K562 (cell line): ENCODE data around the gene ID4. TPM values are rescaled to one million over a fixed set of nuclear protein-coding genes. Genes with fewer than 3 reads are reported as not detected.

Experiments used
- ATAC-seq: fragments of 200-7000 bp; cut with Tn5 transposase; 3 replicates; pipeline ENCODE4 v1.9.1; 2020; ENCODE audit warnings: moderate library complexity
- BruUV-seq: library from RNA; stranded (reverse); fragments of 400-500 nt; replicated peaks from 2 replicates; lab custom pipeline; 2021; lab: Mats Ljungman, UMichigan
- CTCF ChIA-PET: fragments of 300-600 bp; formaldehyde crosslinking; extraction: SDS; loops from one replicate; lab custom pipeline; 2021; ENCODE audit warnings: low intra/inter-chr PET ratio; lab: Yijun Ruan, JAX
- POLR2A ChIA-PET: fragments of 300-600, 350-650 bp; sonication (Branson Sonifier 250); formaldehyde crosslinking; extraction: SDS; loops from one replicate; lab custom pipeline; 2021; ENCODE audit warnings: antibody characterized with exemption, inconsistent platforms; lab: Yijun Ruan, JAX
- DNase-seq, 4 experiments: peaks; one replicate each; pipeline versions ENCODE4 v3.0.0 to v3.0.0-alpha.2; 2011 to 2018; ENCODE audit warnings: low spot score in 3 of 4, mixed read lengths in 3 of 4; ENCODE audit errors: extremely low read depth in 1 of 4
- FAIRE-seq: peaks from 2 replicates; lab custom pipeline; 2011; peaks lifted over from hg19 to GRCh38; lab: Jason Lieb, UNC
- H2AFZ ChIP-seq: 2 replicates; pipeline ENCODE4 v1.6.0; 2011; ENCODE audit warnings: low read depth, low read length, control low read depth, inconsistent platforms
- H3K27ac ChIP-seq: fragments of 200-600 bp; 3 replicates; pipeline ENCODE4 v1.8.0; 2011; ENCODE audit warnings: low read depth, mild to moderate bottlenecking, control low read depth, inconsistent platforms, low read length, moderate library complexity, mixed read lengths; ENCODE audit errors: extremely low read depth
- H3K27me3 ChIP-seq, 2 experiments: fragments of 300-600 bp in 1 of 2; 2 replicates in 1 of 2; 3 replicates in 1 of 2; pipeline versions ENCODE4 v1.6.0 to v1.8.0; 2011; ENCODE audit warnings: inconsistent platforms in 2 of 2, low read length in 2 of 2, mild to moderate bottlenecking in 1 of 2, mixed read lengths in 1 of 2, moderate library complexity in 1 of 2; ENCODE audit not compliant: control insufficient read depth in 2 of 2, insufficient read depth in 2 of 2
- H3K36me3 ChIP-seq: fragments of 300-600 bp; 3 replicates; pipeline ENCODE4 v1.8.0; 2011; ENCODE audit warnings: mild to moderate bottlenecking, low read length, inconsistent platforms; ENCODE audit not compliant: control insufficient read depth, insufficient read depth
- H3K4me1 ChIP-seq, 2 experiments: fragments of 200-600 bp in 1 of 2; replicated peaks in 1 of 2; 2 replicates in 1 of 2; 3 replicates in 1 of 2; pipeline versions ENCODE4 v1.5.1 to v1.8.0; 2011; ENCODE audit warnings: inconsistent platforms in 2 of 2, low read length in 2 of 2, mild to moderate bottlenecking in 1 of 2, mixed read lengths in 1 of 2, moderate library complexity in 1 of 2; ENCODE audit not compliant: control insufficient read depth in 2 of 2, insufficient read depth in 2 of 2
- H3K4me2 ChIP-seq: 2 replicates; pipeline ENCODE4 v1.6.1; 2011; ENCODE audit warnings: low read length, control low read depth, inconsistent platforms, mixed read lengths; ENCODE audit not compliant: insufficient read depth
- H3K4me3 ChIP-seq: fragments of 200-600 bp; sonication (generic), shearing (Covaris generic); 2 replicates; pipeline ENCODE4 v1.5.1; 2016; ENCODE audit warnings: control low read depth, inconsistent platforms
- H3K79me2 ChIP-seq: fragments of 200-600 bp; 3 replicates; pipeline ENCODE4 v1.8.0; 2011; ENCODE audit warnings: low read length, inconsistent platforms; ENCODE audit not compliant: control insufficient read depth, insufficient read depth
- H3K9ac ChIP-seq, 2 experiments: 2 replicates each; pipeline versions ENCODE4 v1.6.0 to v1.6.1; 2011; ENCODE audit warnings: low read depth in 2 of 2, low read length in 2 of 2, control low read depth in 1 of 2, inconsistent platforms in 1 of 2, mild to moderate bottlenecking in 1 of 2, mixed read lengths in 1 of 2; ENCODE audit not compliant: insufficient read depth in 1 of 2
- H3K9me1 ChIP-seq: one replicate; pipeline ENCODE4 v1.6.0; 2011; ENCODE audit warnings: inconsistent platforms, mild to moderate bottlenecking, low read length, moderate library complexity; ENCODE audit not compliant: control insufficient read depth, insufficient read depth
- H3K9me3 ChIP-seq: replicated peaks from 2 replicates; pipeline ENCODE4 v1.5.1; 2011; ENCODE audit warnings: low read depth, low read length, inconsistent platforms; ENCODE audit not compliant: control insufficient read depth, insufficient read depth
- H4K20me1 ChIP-seq: replicated peaks from 2 replicates; pipeline ENCODE4 v1.6.1; 2011; ENCODE audit warnings: low read length, inconsistent platforms, mixed read lengths; ENCODE audit not compliant: control insufficient read depth, insufficient read depth
- CHCHD3 ChIP-seq: fragments of 250-450 bp; sonication (Bioruptor Pico); IDR thresholded peaks from 2 replicates; pipeline ENCODE4 v2.1.2; 2022; ENCODE audit warnings: mild to moderate bottlenecking
- FOXJ3 ChIP-seq: sonication (generic); formaldehyde crosslinking; IDR thresholded peaks from 2 replicates; pipeline ENCODE4 v1.4.0; 2020; ENCODE audit warnings: mild to moderate bottlenecking, missing genetic modification reagents
- LARP7 ChIP-seq: fragments of 450-650 bp; IDR thresholded peaks from 2 replicates; pipeline ENCODE4 v1.6.1; 2016
- SP1 ChIP-seq: sonication (generic); formaldehyde crosslinking; IDR thresholded peaks from 2 replicates; pipeline ENCODE4 v1.8.1; 2022; ENCODE audit warnings: mild to moderate bottlenecking, missing genetic modification reagents
- ZNF445 ChIP-seq: fragments of 250-450 bp; sonication (Bioruptor Pico); IDR thresholded peaks from 2 replicates; pipeline ENCODE4 v1.4.0; 2020; ENCODE audit warnings: low read depth, mild to moderate bottlenecking, moderate library complexity
- WGBS: fragments of 100-300 bp; shearing (Covaris generic); methylation state at CpG from one replicate; pipeline ENCODE4 v1.1.6; 2016; ENCODE audit warnings: low coverage, mixed read lengths; ENCODE audit not compliant: insufficient coverage; ENCODE audit errors: missing lambda C conversion rate; 5-methylcytosine and 5-hydroxymethylcytosine counted together
- in situ Hi-C: fragments of 300-500 bp; cut with MboI; formaldehyde crosslinking; loops from 4 replicates; pipeline ENCODE4 v1.15.0; 2018; ENCODE audit warnings: inconsistent platforms, mixed read lengths
- intact Hi-C: fragments of 100-400 bp; cut with micrococcal nuclease; formaldehyde crosslinking; loops from 2 replicates; pipeline ENCODE4 v1.14.2; 2022
- polyA plus RNA-seq, 8 experiments: library from polyadenylated mRNA; depleted of rRNA in 4 of 8; stranded (reverse) in 5 of 8; unstranded in 3 of 8; fragments of >200 nt; fragmentation: Nextera tagmentation in 2 of 8; fragmentation: Illumina TruSeq in 1 of 8; extraction: Ambion mirVana in 2 of 8; extraction: Trizol in 1 of 8; gene quantifications; 2 replicates each; pipeline versions ENCODE4 v1.2.1 to v1.2.3, GENCODE V29; 2011 to 2014; ENCODE audit warnings: inconsistent platforms in 1 of 8, missing spikeins in 1 of 8
- total RNA-seq, 7 experiments: library from RNA; depleted of rRNA in 6 of 7; stranded (reverse); fragments of >200 nt in 6 of 7; fragmentation: Illumina TruSeq in 2 of 7; extraction: Trizol in 2 of 7; gene quantifications; 2 replicates each; pipeline versions ENCODE4 v1.2.1 to v1.2.3, GENCODE V29; 2011 to 2021; ENCODE audit warnings: low replicate concordance in 1 of 7
- TF ChIP-seq, protein P1 (sequence below): fragments of 250-450 bp; sonication (Bioruptor Pico); IDR thresholded peaks from 2 replicates; pipeline ENCODE4 v1.5.0; 2020; ENCODE audit warnings: mild to moderate bottlenecking, borderline replicate concordance
- TF ChIP-seq, protein P2 (sequence below): fragments of 250-450 bp; sonication (Bioruptor Pico); IDR thresholded peaks from 2 replicates; pipeline ENCODE4 v1.8.0; 2022; ENCODE audit warnings: moderate library complexity, mild to moderate bottlenecking, inconsistent platforms

ID4 gene
- total and polyA plus RNA-seq, 9 of the 15 experiments (the other 6 are each of a cell fraction or from before 2014, with no cell fraction given), result not detected

DNA sequence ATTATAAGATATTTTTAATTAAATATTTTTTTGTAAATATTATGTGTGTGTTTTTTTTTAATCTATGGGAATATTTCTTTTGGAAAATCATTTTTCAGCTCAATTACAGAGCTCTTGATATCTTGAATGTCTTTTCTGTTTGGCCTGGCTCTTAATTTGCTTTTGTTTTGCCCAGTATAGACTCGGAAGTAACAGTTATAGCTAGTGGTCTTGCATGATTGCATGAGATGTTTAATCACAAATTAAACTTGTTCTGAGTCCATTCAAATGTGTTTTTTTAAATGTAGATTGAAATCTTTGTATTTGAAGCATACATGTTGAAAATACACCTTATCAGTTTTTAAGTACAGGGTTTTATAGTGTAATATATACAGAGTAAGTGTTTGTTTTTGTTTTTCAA lies 2.6 kb downstream of the ID4 start:
- Histone ChIP-seq H3K4me1 (peaks cover 0 to 9% of the 10 kb centered on the region in 2 experiments; a peak in 1 of 5 replicates), H3K27me3 (peaks cover 0 to 5% of the 10 kb centered on the region in 2 experiments; a peak in 1 of 5 replicates), H3K79me2 (no peaks in the 10 kb centered on the region), H3K27ac (no peak overlapping the region), H3K4me3 (no peak overlapping the region), H2AFZ (no peak overlapping the region), H3K9ac (no peak overlapping the region), H3K36me3 (no peaks in the 10 kb centered on the region), H3K4me2 (no peak overlapping the region), H3K9me1 (no peaks in the 10 kb centered on the region), H4K20me1 (no peaks in the 10 kb centered on the region), H3K9me3 (no peaks in the 10 kb centered on the region)
- WGBS, result 0% methylated on average over 1 of the region's 1 CpG
- ChIA-PET CTCF (no interaction called here), POLR2A (interaction anchor here (0.8 kb wide), 1 partner anchor 12 kb away, joined by 4 read pairs; no protein-coding TSS in a partner anchor)
- intact Hi-C loops, result no loop called here
- TF ChIP-seq SP1 (no peak), LARP7 (no peak), ZNF445 (CRISPR knock-in tag) (no peak), CHCHD3 (CRISPR knock-in tag) (no peak), FOXJ3 (CRISPR knock-in tag) (no peak)
- TF ChIP-seq, protein P1, sequence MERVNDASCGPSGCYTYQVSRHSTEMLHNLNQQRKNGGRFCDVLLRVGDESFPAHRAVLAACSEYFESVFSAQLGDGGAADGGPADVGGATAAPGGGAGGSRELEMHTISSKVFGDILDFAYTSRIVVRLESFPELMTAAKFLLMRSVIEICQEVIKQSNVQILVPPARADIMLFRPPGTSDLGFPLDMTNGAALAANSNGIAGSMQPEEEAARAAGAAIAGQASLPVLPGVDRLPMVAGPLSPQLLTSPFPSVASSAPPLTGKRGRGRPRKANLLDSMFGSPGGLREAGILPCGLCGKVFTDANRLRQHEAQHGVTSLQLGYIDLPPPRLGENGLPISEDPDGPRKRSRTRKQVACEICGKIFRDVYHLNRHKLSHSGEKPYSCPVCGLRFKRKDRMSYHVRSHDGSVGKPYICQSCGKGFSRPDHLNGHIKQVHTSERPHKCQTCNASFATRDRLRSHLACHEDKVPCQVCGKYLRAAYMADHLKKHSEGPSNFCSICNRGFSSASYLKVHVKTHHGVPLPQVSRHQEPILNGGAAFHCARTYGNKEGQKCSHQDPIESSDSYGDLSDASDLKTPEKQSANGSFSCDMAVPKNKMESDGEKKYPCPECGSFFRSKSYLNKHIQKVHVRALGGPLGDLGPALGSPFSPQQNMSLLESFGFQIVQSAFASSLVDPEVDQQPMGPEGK (CRISPR knock-in tag), result no peak
- TF ChIP-seq, protein P2, sequence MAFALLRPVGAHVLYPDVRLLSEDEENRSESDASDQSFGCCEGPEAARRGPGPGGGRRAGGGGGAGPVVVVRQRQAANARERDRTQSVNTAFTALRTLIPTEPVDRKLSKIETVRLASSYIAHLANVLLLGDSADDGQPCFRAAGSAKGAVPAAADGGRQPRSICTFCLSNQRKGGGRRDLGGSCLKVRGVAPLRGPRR (CRISPR knock-in tag), result no peak
- in situ Hi-C loops, result no loop called here
- FAIRE-seq (no peak), ATAC-seq (no peak), DNase-seq (no peak)
- BruUV-seq, result no TSS peak
